Stimulated activated CD4-positive, alpha-beta T cell treated with anti-CD3 and anti-CD28 coated beads, TNF-alpha, amount 100 ng/mL, for 24 hours (primary cell): ENCODE results near the gene MCU.

Experiments used
- DNase-seq, 3 experiments: peaks; one replicate each; pipeline ENCODE4 v3.0.0-alpha.2; 2020; ENCODE audit warnings: low read depth in 3 of 3

Gene MCU

GRCh38 chr10:72842164-72842563, 150.2 kb downstream of the MCU start:
- DNase-seq = no peak

- no peak for DNase-seq
These were observed 154.3 kb downstream of the MCU start for GRCh38 chr10:72846238-72846637.

GRCh38 chr10:72847681-72848080, 155.7 kb downstream of the MCU start:
- no peak for DNase-seq

GRCh38 chr10:72850861-72851260, 158.9 kb downstream of the MCU start:
- no peak for DNase-seq

- DNase-seq = no peak
These were observed 159.6 kb downstream of the MCU start for GRCh38 chr10:72851509-72851908.

- DNase-seq = no peak
These were observed 160.6 kb downstream of the MCU start for GRCh38 chr10:72852508-72852907.

GRCh38 chr10:72855129-72855528, 163.2 kb downstream of the MCU start:
- DNase-seq = no peak

GRCh38 chr10:72855790-72856189, 163.8 kb downstream of the MCU start:
- no peak for DNase-seq

- no peak for DNase-seq
These were observed 166.1 kb downstream of the MCU start for GRCh38 chr10:72858067-72858466.

GRCh38 chr10:72862957-72863356, 171.0 kb downstream of the MCU start:
- no peak for DNase-seq

- no peak for DNase-seq
These were observed 183.5 kb downstream of the MCU start for GRCh38 chr10:72875250-72876055.

- no peak for DNase-seq
These were observed 187.3 kb downstream of the MCU start for GRCh38 chr10:72879245-72879644.

GRCh38 chr10:72881291-72881690, 189.3 kb downstream of the MCU start:
- no peak for DNase-seq

- DNase-seq = no peak
These were observed 191.9 kb downstream of the MCU start for GRCh38 chr10:72883861-72884260.

- no peak for DNase-seq
These were observed 194.0 kb downstream of the MCU start for GRCh38 chr10:72885953-72886352.

- no peak for DNase-seq
These were observed 194.7 kb downstream of the MCU start for GRCh38 chr10:72886621-72887020.

- no peak for DNase-seq
These were observed 195.1 kb downstream of the MCU start for GRCh38 chr10:72887043-72887442.

- DNase-seq = no peak
These were observed 196.3 kb downstream of the MCU start for GRCh38 chr10:72888151-72888638.

- DNase-seq = no peak
These were observed 197.5 kb downstream of the MCU start for GRCh38 chr10:72889391-72889831.

- no peak for DNase-seq
These were observed 198.1 kb downstream of the MCU start for GRCh38 chr10:72890086-72890485.

- no peak for DNase-seq
These were observed 201.3 kb downstream of the MCU start, which contains the start of gene OIT3 for GRCh38 chr10:72893136-72893798. Gene OIT3, plus strand, starts transcription at chr10:72893739. Its CDS starts 60 bp downstream, at chr10:72893799.

GRCh38 chr10:72895236-72895850, 203.4 kb downstream of the MCU start:
- no peak for DNase-seq

- DNase-seq = no peak
These were observed 206.7 kb downstream of the MCU start for GRCh38 chr10:72898616-72899015.
